ENCODE data around the gene BRK1.
A peak's percentile ranks its signal among the peaks of the same experiment; 100 is the strongest.
"Not testable (repeated sequence)": the region's sequence is repeated elsewhere in the genome, so short reads cannot be mapped to it uniquely, and the experiment has no call there.

Gene BRK1

GRCh38 chr3:10115326-10116137, at the start of gene BRK1:
Gene BRK1 (plus strand): TSS chr3:10115675. CDS start chr3:10115702, 27 bp downstream.
- peak; percentile 90 to 98 (median 94) for DNase-seq
- intact Hi-C loops (cut with DNase I), result no loop called here

GRCh38 chr3:10070077-10070476, 45.4 kb upstream of the BRK1 start:
- DNase-seq; intact Hi-C loops (cut with DNase I): not testable (repeated sequence)

GRCh38 chr3:10074666-10075065, 40.8 kb upstream of the BRK1 start:
- no peak for DNase-seq
- intact Hi-C loops (cut with DNase I), result no loop called here

- peak in 1 of 42 donors; percentile 3 for DNase-seq
- intact Hi-C loops (cut with DNase I), result no loop called here
Measured at GRCh38 chr3:10081871-10082270, 33.6 kb upstream of the BRK1 start.

GRCh38 chr3:10085738-10086137, 29.7 kb upstream of the BRK1 start:
- DNase-seq, result no peak
- intact Hi-C loops (cut with DNase I), result no loop called here

- intact Hi-C loops (cut with DNase I), result no loop called here
- DNase-seq, result no peak
Measured at GRCh38 chr3:10088256-10088655, 27.2 kb upstream of the BRK1 start.

GRCh38 chr3:10090179-10090578, 25.3 kb upstream of the BRK1 start:
- DNase-seq, result no peak
- intact Hi-C loops (cut with DNase I), result no loop called here

- intact Hi-C loops (cut with DNase I); DNase-seq: not testable (repeated sequence)
Measured at GRCh38 chr3:10090774-10091173, 24.7 kb upstream of the BRK1 start.

GRCh38 chr3:10091387-10091786, 24.1 kb upstream of the BRK1 start:
- intact Hi-C loops (cut with DNase I); DNase-seq: not testable (repeated sequence)

- intact Hi-C loops (cut with DNase I), result no loop called here
- no peak for DNase-seq
Measured at GRCh38 chr3:10093678-10094077, 21.8 kb upstream of the BRK1 start.

- no peak for DNase-seq
- intact Hi-C loops (cut with DNase I), result no loop called here
Measured at GRCh38 chr3:10099041-10099440, 16.4 kb upstream of the BRK1 start.

- no peak for DNase-seq
Measured at GRCh38 chr3:10106919-10107318, 8.6 kb upstream of the BRK1 start.

GRCh38 chr3:10108091-10108490, 7.4 kb upstream of the BRK1 start, which contains the start of gene FANCD2OS:
Gene FANCD2OS (minus strand): TSS chr3:10108255. CDS start chr3:10104774, 3,481 bp downstream.
- intact Hi-C loops (cut with DNase I), result no loop called here
- DNase-seq, result no peak

More at GRCh38 chr3:10106919-10107318, 8.6 kb upstream of the BRK1 start:
- intact Hi-C loops (cut with DNase I), result no loop called here

- intact Hi-C loops (cut with DNase I), result no loop called here
- DNase-seq, result no peak
Measured at GRCh38 chr3:10116138-10116460, 624 bp downstream of the BRK1 start.

GRCh38 chr3:10116928-10117327, 1.5 kb downstream of the BRK1 start:
- intact Hi-C loops (cut with DNase I), result no loop called here
- no peak for DNase-seq

GRCh38 chr3:10119376-10119775, 3.9 kb downstream of the BRK1 start:
- no peak for DNase-seq
- intact Hi-C loops (cut with DNase I), result no loop called here

- intact Hi-C loops (cut with DNase I), result no loop called here
- DNase-seq, result no peak
Measured at GRCh38 chr3:10121064-10121463, 5.6 kb downstream of the BRK1 start.

GRCh38 chr3:10122724-10123123, 7.2 kb downstream of the BRK1 start:
- intact Hi-C loops (cut with DNase I), result no loop called here
- DNase-seq, result no peak

GRCh38 chr3:10135872-10136271, 20.4 kb downstream of the BRK1 start:
- intact Hi-C loops (cut with DNase I); DNase-seq: not testable (repeated sequence)

- no peak for DNase-seq
Measured at GRCh38 chr3:10136426-10137005, 21.0 kb downstream of the BRK1 start.

GRCh38 chr3:10137178-10137577, 21.7 kb downstream of the BRK1 start:
- intact Hi-C loops (cut with DNase I), result no loop called here
- DNase-seq, result no peak

More at GRCh38 chr3:10136426-10137005, 21.0 kb downstream of the BRK1 start:
- intact Hi-C loops (cut with DNase I), result no loop called here
